Activated CD8-positive, alpha-beta memory T cell treated with anti-CD3 and anti-CD28 coated beads, Interleukin-2, amount 10 ng/mL, durations not matched to agents 7 days and 5 days (primary cell): ENCODE measurements around the gene ODAD3. TPM values are rescaled to one million over a fixed set of nuclear protein-coding genes. Genes with fewer than 3 reads are reported as not detected.
"Not testable (repeated sequence)": the region's sequence is repeated elsewhere in the genome, so short reads cannot be mapped to it uniquely, and the experiment has no call there.

Experiments used
- ATAC-seq: fragments of 150-1000 bp; cut with Tn5 transposase; one replicate; pipeline ENCODE4 v1.10.0; 2021; ENCODE audit warnings: moderate library complexity
- CTCF ChIA-PET: fragments of 350-600 bp; sonication (Branson Sonifier 250); formaldehyde crosslinking; loops from one replicate; lab custom pipeline; 2021; ENCODE audit warnings: antibody characterized with exemption; lab: Charles Lee
- DNase-seq: peaks from one replicate; pipeline ENCODE4 v3.0.0-alpha.2; 2020
- H3K27ac Mint-ChIP-seq: one replicate; pipeline ENCODE4 v1.8.0; 2021; ENCODE audit warnings: mild to moderate bottlenecking, mixed read lengths
- H3K27me3 Mint-ChIP-seq: one replicate; pipeline ENCODE4 v1.8.0; 2021; ENCODE audit warnings: mixed read lengths
- H3K36me3 Mint-ChIP-seq: one replicate; pipeline ENCODE4 v1.8.0; 2021; ENCODE audit warnings: mild to moderate bottlenecking, mixed read lengths
- H3K4me1 Mint-ChIP-seq: one replicate; pipeline ENCODE4 v1.8.0; 2021; ENCODE audit warnings: mixed read lengths
- H3K4me3 Mint-ChIP-seq: one replicate; pipeline ENCODE4 v1.8.0; 2021; ENCODE audit warnings: mild to moderate bottlenecking, moderate library complexity, mixed read lengths
- H3K9me3 Mint-ChIP-seq: one replicate; pipeline ENCODE4 v1.8.0; 2022; ENCODE audit warnings: low read depth, mixed read lengths
- total RNA-seq, 2 experiments: library from RNA; stranded (reverse); gene quantifications; one replicate each; pipeline ENCODE4 v1.2.3, GENCODE V29; 2021

The ODAD3 gene
- total RNA-seq, 2 experiments from 2014 or later: 0.15 to 0.54 TPM

GRCh38 chr19:11455233-11455554 lies 20.3 kb upstream of the ODAD3 start:
- DNase-seq, H3K9me3 Mint-ChIP-seq, H3K4me3 Mint-ChIP-seq, H3K27me3 Mint-ChIP-seq, H3K27ac Mint-ChIP-seq, H3K36me3 Mint-ChIP-seq, H3K4me1 Mint-ChIP-seq, ATAC-seq: not testable (repeated sequence)
- CTCF ChIA-PET: interaction anchor here (3.2 kb wide), 1 partner anchor 28 kb away, joined by 11 read pairs; no protein-coding TSS in a partner anchor

- Mint-ChIP-seq H3K27ac (no peak overlapping the region), H3K9me3 (no peaks in the 10 kb centered on the region), H3K4me1 (no peaks in the 10 kb centered on the region), H3K36me3 (peaks cover 5% of the 10 kb centered on the region), H3K27me3 (no peaks in the 10 kb centered on the region), H3K4me3 (no peak overlapping the region)
- DNase-seq (no peak), ATAC-seq (no peak)
- CTCF ChIA-PET: interaction anchor here (2.0 kb wide), 1 partner anchor 29 kb away, joined by 8 read pairs; no protein-coding TSS in a partner anchor
These were observed 18.8 kb upstream of the ODAD3 start for GRCh38 chr19:11453468-11454341.

GRCh38 chr19:11452620-11453310 lies 17.8 kb upstream of the ODAD3 start:
- no peak for DNase-seq
- CTCF ChIA-PET: interaction anchor here (0.7 to 2.0 kb wide), 4 partner anchors 9 to 70 kb away, joined by 3 to 8 read pairs (median 4); no protein-coding TSS in a partner anchor
- no peaks in the 10 kb centered on the region for H3K4me1 Mint-ChIP-seq
- ATAC-seq: no peak
- H3K36me3 Mint-ChIP-seq: peaks cover 5% of the 10 kb centered on the region
- H3K9me3 Mint-ChIP-seq: no peaks in the 10 kb centered on the region
- H3K27ac Mint-ChIP-seq: no peak overlapping the region
- no peaks in the 10 kb centered on the region for H3K27me3 Mint-ChIP-seq
- H3K4me3 Mint-ChIP-seq: no peak overlapping the region

- Mint-ChIP-seq H3K9me3 (no peaks in the 10 kb centered on the region), H3K27ac (no peak overlapping the region), H3K36me3 (peaks cover 5% of the 10 kb centered on the region), H3K4me3 (no peak overlapping the region), H3K27me3 (no peaks in the 10 kb centered on the region), H3K4me1 (no peaks in the 10 kb centered on the region)
- ATAC-seq: no peak
- CTCF ChIA-PET: interaction anchor here (0.7 to 2.0 kb wide), 4 partner anchors 9 to 69 kb away, joined by 3 to 8 read pairs (median 4); no protein-coding TSS in a partner anchor
- DNase-seq: no peak
These were observed 17.1 kb upstream of the ODAD3 start for GRCh38 chr19:11451871-11452619.

GRCh38 chr19:11451327-11451870 lies 16.5 kb upstream of the ODAD3 start:
- no peaks in the 10 kb centered on the region for H3K4me1 Mint-ChIP-seq
- H3K9me3 Mint-ChIP-seq: no peaks in the 10 kb centered on the region
- H3K27ac Mint-ChIP-seq: no peak overlapping the region
- H3K4me3 Mint-ChIP-seq: no peak overlapping the region
- ATAC-seq (no peak), DNase-seq (no peak)
- H3K27me3 Mint-ChIP-seq: no peaks in the 10 kb centered on the region
- CTCF ChIA-PET: no interaction called here
- peaks cover 7% of the 10 kb centered on the region for H3K36me3 Mint-ChIP-seq

GRCh38 chr19:11450570-11451326 lies 15.8 kb upstream of the ODAD3 start:
- Mint-ChIP-seq H3K4me1 (no peaks in the 10 kb centered on the region), H3K4me3 (no peak overlapping the region), H3K36me3 (peaks cover 7% of the 10 kb centered on the region), H3K27me3 (no peaks in the 10 kb centered on the region), H3K27ac (no peak overlapping the region), H3K9me3 (no peaks in the 10 kb centered on the region)
- ATAC-seq (no peak), DNase-seq (no peak)
- CTCF ChIA-PET: interaction anchor here (0.7 to 2.0 kb wide), 4 partner anchors 9 to 70 kb away, joined by 3 to 5 read pairs (median 3); partner anchors contain the start of genes ODAD3 and PRKCSH

- H3K4me1 Mint-ChIP-seq: no peaks in the 10 kb centered on the region
- H3K27me3 Mint-ChIP-seq: no peaks in the 10 kb centered on the region
- H3K9me3 Mint-ChIP-seq: no peaks in the 10 kb centered on the region
- no peak for DNase-seq
- CTCF ChIA-PET: interaction anchor here (0.8 to 2.0 kb wide), 3 partner anchors 34 to 68 kb away, joined by 3 to 5 read pairs (median 4); no protein-coding TSS in a partner anchor
- no peak overlapping the region for H3K27ac Mint-ChIP-seq
- H3K36me3 Mint-ChIP-seq: peaks cover 7% of the 10 kb centered on the region
- H3K4me3 Mint-ChIP-seq: no peak overlapping the region
- ATAC-seq: no peak
These were observed 14.1 kb upstream of the ODAD3 start for GRCh38 chr19:11448923-11449554.

- no peaks in the 10 kb centered on the region for H3K4me1 Mint-ChIP-seq
- H3K9me3 Mint-ChIP-seq: no peaks in the 10 kb centered on the region
- ATAC-seq (no peak), DNase-seq (no peak)
- H3K36me3 Mint-ChIP-seq: peaks cover 7% of the 10 kb centered on the region
- H3K4me3 Mint-ChIP-seq: no peak overlapping the region
- H3K27ac Mint-ChIP-seq: no peak overlapping the region
- CTCF ChIA-PET: interaction anchor here (0.9 to 2.0 kb wide), 3 partner anchors 20 to 67 kb away, joined by 3 to 5 read pairs (median 4); no protein-coding TSS in a partner anchor
- H3K27me3 Mint-ChIP-seq: no peaks in the 10 kb centered on the region
These were observed 13.5 kb upstream of the ODAD3 start for GRCh38 chr19:11448410-11448809.

- DNase-seq: no peak
- no peaks in the 10 kb centered on the region for H3K4me1 Mint-ChIP-seq
- CTCF ChIA-PET: interaction anchor here (0.8 to 1.2 kb wide), 3 partner anchors 12 to 35 kb away, joined by 3 to 4 read pairs (median 3); partner anchors contain the start of gene PRKCSH
- no peaks in the 10 kb centered on the region for H3K27me3 Mint-ChIP-seq
- ATAC-seq: no peak
- no peak overlapping the region for H3K27ac Mint-ChIP-seq
- no peak overlapping the region for H3K4me3 Mint-ChIP-seq
- H3K9me3 Mint-ChIP-seq: no peaks in the 10 kb centered on the region
- peaks cover 8% of the 10 kb centered on the region for H3K36me3 Mint-ChIP-seq
These were observed 12.7 kb upstream of the ODAD3 start for GRCh38 chr19:11447347-11448262.

- H3K4me1 Mint-ChIP-seq: no peaks in the 10 kb centered on the region
- H3K36me3 Mint-ChIP-seq: peaks cover 14% of the 10 kb centered on the region
- no peaks in the 10 kb centered on the region for H3K9me3 Mint-ChIP-seq
- ATAC-seq (peak; percentile 63), DNase-seq (peak; percentile 50)
- H3K4me3 Mint-ChIP-seq: no peak overlapping the region
- H3K27me3 Mint-ChIP-seq: no peaks in the 10 kb centered on the region
- H3K27ac Mint-ChIP-seq: no peak overlapping the region
- CTCF ChIA-PET: interaction anchor here (0.8 to 1.6 kb wide), 3 partner anchors 9 to 153 kb away, joined by 3 to 5 read pairs (median 3); partner anchors contain the start of gene PRKCSH
These were observed 11.9 kb upstream of the ODAD3 start for GRCh38 chr19:11446652-11447301.
